HCT116 (cell line): Measurements from ENCODE around the gene KIF25. TPM values are rescaled to one million over a fixed set of nuclear protein-coding genes. Genes with fewer than 3 reads are reported as not detected.

Experiments
- ATAC-seq: fragments of 200-7000 bp; cut with Tn5 transposase; 2 replicates; pipeline ENCODE4 v1.9.1; 2020; ENCODE audit warnings: mild to moderate bottlenecking, moderate library complexity
- BruUV-seq: library from RNA; stranded (reverse); fragments of 400-500 nt; replicated peaks from 2 replicates; lab custom pipeline; 2021; lab: Mats Ljungman, UMichigan
- CTCF ChIA-PET: fragments of 300-600 bp; sonication (Branson Sonifier 250); formaldehyde crosslinking; loops from one replicate; lab custom pipeline; 2021; ENCODE audit warnings: antibody characterized with exemption; lab: Charles Lee
- POLR2A ChIA-PET: fragments of 300-600, 350-600 bp; sonication (Branson Sonifier 250); formaldehyde crosslinking; loops from one replicate; lab custom pipeline; 2021; ENCODE audit warnings: antibody characterized with exemption; lab: Charles Lee
- RAD21 ChIA-PET, 2 experiments: fragments of 300-600 bp; sonication (Branson Sonifier 250); formaldehyde crosslinking; loops; one replicate each; lab custom pipeline; 2023; ENCODE audit warnings: low total read pairs in 2 of 2; ENCODE audit not compliant: uncharacterized antibody in 2 of 2, unreplicated experiment in 2 of 2, low non-redundant PET in 1 of 2; lab: Charles Lee
- DNase-seq: peaks from one replicate; pipeline ENCODE4 v3.0.0-alpha.2; 2010; ENCODE audit warnings: low read depth, low spot score
- H2AFZ ChIP-seq: fragments of 200-600 bp; shearing (Covaris generic), sonication (generic); 2 replicates; pipeline ENCODE4 v1.6.1; 2017; ENCODE audit warnings: low read depth, mixed run types, mixed read lengths, antibody characterized with exemption, low read length; ENCODE audit not compliant: poor library complexity, severe bottlenecking
- H3K27ac ChIP-seq: 2 replicates; pipeline ENCODE4 v1.5.1; 2012; ENCODE audit warnings: low read depth, low read length
- H3K27me3 ChIP-seq: fragments of 200-600 bp; sonication (generic); 2 replicates; pipeline ENCODE4 v1.6.1; 2016; ENCODE audit warnings: mixed run types, low read length, mixed read lengths; ENCODE audit not compliant: insufficient read depth
- H3K36me3 ChIP-seq, 2 experiments: fragments of 200-500 bp in 1 of 2; fragments of 200-600 bp in 1 of 2; sonication (Bioruptor generic) in 1 of 2; sonication (generic) in 1 of 2; 2 replicates each; pipeline versions ENCODE4 v1.5.1 to v1.6.1; 2014 to 2016; ENCODE audit warnings: low read length in 2 of 2, inconsistent platforms in 1 of 2, mixed read lengths in 1 of 2, mixed run types in 1 of 2; ENCODE audit not compliant: insufficient read depth in 2 of 2, control insufficient read depth in 1 of 2
- H3K4me1 ChIP-seq, 2 experiments: fragments of 200-600 bp in 1 of 2; sonication (generic) in 1 of 2; 2 replicates each; pipeline versions ENCODE4 v1.5.1 to v1.6.1; 2012 to 2017; ENCODE audit warnings: low read length in 2 of 2, inconsistent platforms in 1 of 2, mild to moderate bottlenecking in 1 of 2, mixed read lengths in 1 of 2, mixed run types in 1 of 2, moderate library complexity in 1 of 2; ENCODE audit not compliant: insufficient read depth in 2 of 2, control insufficient read depth in 1 of 2
- H3K4me2 ChIP-seq: fragments of 200-600 bp; sonication (generic); 2 replicates; pipeline ENCODE4 v1.6.1; 2017; ENCODE audit warnings: mixed run types, low read length, mixed read lengths
- H3K4me3 ChIP-seq, 2 experiments: fragments of 200-600 bp in 1 of 2; sonication (generic) in 1 of 2; replicated peaks in 1 of 2; 2 replicates each; pipeline ENCODE4 v1.5.1; 2011 to 2016; ENCODE audit warnings: low read length in 2 of 2, control low read depth in 1 of 2, low read depth in 1 of 2, mild to moderate bottlenecking in 1 of 2, mixed read lengths in 1 of 2, mixed run types in 1 of 2
- H3K79me2 ChIP-seq: fragments of 200-600 bp; sonication (generic); 2 replicates; pipeline ENCODE4 v1.6.1; 2017; ENCODE audit warnings: mild to moderate bottlenecking, mixed run types, low read length, moderate library complexity, mixed read lengths; ENCODE audit not compliant: insufficient read depth
- H3K9ac ChIP-seq: fragments of 200-600 bp; sonication (generic); 2 replicates; pipeline ENCODE4 v1.6.1; 2016; ENCODE audit warnings: low read length, mixed read lengths
- H3K9me2 ChIP-seq: fragments of 200-600 bp; sonication (generic), shearing (Covaris generic); 2 replicates; pipeline ENCODE4 v1.6.1; 2017; ENCODE audit warnings: mixed run types, mild to moderate bottlenecking, moderate library complexity; ENCODE audit not compliant: insufficient read depth
- H3K9me3 ChIP-seq, 2 experiments: fragments of 200-500 bp in 1 of 2; fragments of 200-600 bp in 1 of 2; sonication (Bioruptor generic) in 1 of 2; sonication (generic) in 1 of 2; 2 replicates each; pipeline ENCODE4 v1.6.1; 2014 to 2017; ENCODE audit warnings: low read length in 2 of 2, mixed read lengths in 2 of 2, inconsistent platforms in 1 of 2, low read depth in 1 of 2, mild to moderate bottlenecking in 1 of 2, mixed run types in 1 of 2, moderate library complexity in 1 of 2; ENCODE audit not compliant: control insufficient read depth in 1 of 2, insufficient read depth in 1 of 2
- H4K20me1 ChIP-seq: fragments of 200-600 bp; sonication (generic), shearing (Covaris generic); 2 replicates; pipeline ENCODE4 v1.6.1; 2017; ENCODE audit warnings: mixed run types, mild to moderate bottlenecking, moderate library complexity; ENCODE audit not compliant: insufficient read depth
- ATF3 ChIP-seq: IDR thresholded peaks from 2 replicates; pipeline ENCODE4 v1.6.1; 2012
- CBX3 ChIP-seq: IDR thresholded peaks from 2 replicates; pipeline ENCODE4 v1.6.1; 2012; ENCODE audit warnings: low read depth
- EGR1 ChIP-seq: IDR thresholded peaks from 2 replicates; pipeline ENCODE4 v1.6.1; 2012; ENCODE audit warnings: low read depth
- ELF1 ChIP-seq: IDR thresholded peaks from 2 replicates; pipeline ENCODE4 v1.6.1; 2012; ENCODE audit warnings: low read depth, borderline replicate concordance
- FOSL1 ChIP-seq: IDR thresholded peaks from 2 replicates; pipeline ENCODE4 v1.6.1; 2012; ENCODE audit warnings: low read depth
- JUND ChIP-seq: IDR thresholded peaks from 2 replicates; pipeline ENCODE4 v1.6.1; 2012
- RAD21 ChIP-seq: IDR thresholded peaks from 2 replicates; pipeline ENCODE4 v1.6.1; 2012; ENCODE audit warnings: low read depth, mild to moderate bottlenecking
- SRF ChIP-seq: IDR thresholded peaks from 2 replicates; pipeline ENCODE4 v1.6.1; 2012; ENCODE audit warnings: low read depth
- TCF7L2 ChIP-seq: IDR thresholded peaks from 2 replicates; pipeline ENCODE4 v1.7.0; 2011; ENCODE audit warnings: borderline replicate concordance, inconsistent platforms; ENCODE audit not compliant: insufficient read depth, insufficient read length; ENCODE audit errors: extremely low read depth
- YY1 ChIP-seq: IDR thresholded peaks from 2 replicates; pipeline ENCODE4 v1.6.1; 2011; ENCODE audit warnings: low read length, low read depth, moderate library complexity, mild to moderate bottlenecking; ENCODE audit not compliant: insufficient replicate concordance; ENCODE audit errors: extremely low read depth
- ZBTB33 ChIP-seq: IDR thresholded peaks from 2 replicates; pipeline ENCODE4 v1.6.1; 2011; ENCODE audit warnings: mild to moderate bottlenecking, low read length, moderate library complexity; ENCODE audit not compliant: insufficient replicate concordance; ENCODE audit errors: extremely low read depth
- ZFX ChIP-seq: fragments of 450-650 bp; IDR thresholded peaks from 2 replicates; pipeline ENCODE4 v1.6.1; 2017
- intact Hi-C: fragments of 100-400 bp; cut with micrococcal nuclease; formaldehyde crosslinking; loops from 2 replicates; pipeline ENCODE4 v1.10.0; 2022
- total RNA-seq: library from RNA; stranded (reverse); gene quantifications from one replicate; pipeline ENCODE4 v1.2.1, GENCODE V29; 2021; ENCODE audit not compliant: unreplicated experiment
- TF ChIP-seq, protein P1 (sequence below): IDR thresholded peaks from 2 replicates; pipeline ENCODE4 v1.6.1; 2012

Gene KIF25
- total RNA-seq, 1 experiment from 2014 or later: not detected

DNA sequence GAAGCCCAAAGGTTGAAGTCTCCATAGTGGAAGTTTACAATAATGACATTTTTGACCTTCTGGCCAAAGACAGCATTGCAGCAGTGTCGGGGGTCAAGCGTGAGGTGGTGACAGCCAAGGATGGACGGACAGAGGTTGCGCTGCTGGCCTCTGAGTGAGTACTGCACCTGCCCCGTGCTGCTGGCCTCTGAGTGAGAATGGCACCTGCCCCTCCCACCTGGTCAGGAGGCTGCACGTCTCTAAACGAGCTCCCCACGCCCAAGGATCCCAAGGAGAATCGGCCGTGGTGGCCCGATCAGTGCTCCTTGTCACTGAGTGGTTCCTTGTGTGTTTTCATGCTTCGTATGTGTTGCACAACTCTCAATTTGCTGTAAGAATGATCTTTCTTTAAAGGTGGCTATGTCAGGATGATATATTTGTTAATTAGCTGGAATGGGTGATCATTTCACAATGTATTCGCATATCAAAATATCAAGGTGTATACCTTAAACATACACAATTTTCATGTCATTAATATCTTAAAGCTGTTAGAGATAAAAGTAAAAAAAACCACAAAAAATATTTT is 41.2 kb downstream of the KIF25 start:
- DNase-seq: no peak

More for the DNA sequence above, 41.2 kb downstream of the KIF25 start:
- ChIA-PET RAD21 (no interaction called here), POLR2A (no interaction called here), CTCF (interaction anchor here (0.5 kb wide), 1 partner anchor 8 kb away, joined by 3 read pairs; no protein-coding TSS in a partner anchor)
- no peak overlapping the region for H3K9ac ChIP-seq
- H3K4me2 ChIP-seq: no peak overlapping the region
- no peaks in the 10 kb centered on the region for H3K9me3 ChIP-seq
- no peak for ATAC-seq
- BruUV-seq: no TSS peak
- no peak for TF ChIP-seq TCF7L2
- TF ChIP-seq RAD21: no peak
- TF ChIP-seq CBX3: no peak
- no peak for TF ChIP-seq EGR1
- no peak for TF ChIP-seq JUND
- TF ChIP-seq ATF3: no peak
- TF ChIP-seq, protein P1, sequence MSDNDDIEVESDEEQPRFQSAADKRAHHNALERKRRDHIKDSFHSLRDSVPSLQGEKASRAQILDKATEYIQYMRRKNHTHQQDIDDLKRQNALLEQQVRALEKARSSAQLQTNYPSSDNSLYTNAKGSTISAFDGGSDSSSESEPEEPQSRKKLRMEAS: no peak
- no peak for TF ChIP-seq ZBTB33
- TF ChIP-seq ZFX: no peak
- TF ChIP-seq YY1: no peak
- no peak for TF ChIP-seq SRF
- no peak for TF ChIP-seq FOSL1
- no peak for TF ChIP-seq ELF1
- H3K4me1 ChIP-seq: peaks cover 0 to 19% of the 10 kb centered on the region in 2 experiments; a peak in 3 of 4 replicates
- no peaks in the 10 kb centered on the region for H3K9me2 ChIP-seq
- H3K4me3 ChIP-seq: no peak overlapping the region
- H3K27me3 ChIP-seq: peaks cover 6% of the 10 kb centered on the region; the same call in 1 of the 2 replicates
- no peaks in the 10 kb centered on the region for H3K79me2 ChIP-seq
- intact Hi-C loops: no loop called here
- H2AFZ ChIP-seq: no peak overlapping the region
- no peak overlapping the region for H3K27ac ChIP-seq
- no peaks in the 10 kb centered on the region for H4K20me1 ChIP-seq
- no peaks in the 10 kb centered on the region for H3K36me3 ChIP-seq
